Omental fat pad (tissue), 4 donors: ENCODE measurements around the gene SH3PXD2B. TPM values are rescaled to one million over a fixed set of nuclear protein-coding genes. Genes with fewer than 3 reads are reported as not detected.
"Not testable (repeated sequence)": the region's sequence is repeated elsewhere in the genome, so short reads cannot be mapped to it uniquely, and the experiment has no call there.

Experiments
- ATAC-seq: fragments of 150-250 bp; one replicate; pipeline ENCODE4 v1.9.1; 2016; ENCODE audit warnings: mild to moderate bottlenecking, moderate library complexity; ENCODE audit not compliant: low FRiP score
- DNase-seq: peaks from one replicate; pipeline ENCODE4 v3.0.0-alpha.2; 2019; ENCODE audit warnings: low spot score
- CTCF ChIP-seq, 3 donors: fragments of 450-650 bp; IDR thresholded peaks; one replicate each; pipeline ENCODE4 v1.5.1; 2016 to 2017; ENCODE audit warnings: antibody characterized with exemption in 3 of 3, mild to moderate bottlenecking in 3 of 3, moderate library complexity in 2 of 3
- total RNA-seq, 4 donors: library from RNA; depleted of rRNA; stranded (reverse); fragments of >200 nt; gene quantifications; one replicate each; pipeline ENCODE4 v1.1.0, GENCODE V29; 2016

Gene SH3PXD2B
- total RNA-seq, 4 donors from 2014 or later, result 29.3 to 47.1 (median 44.3) TPM

DNA sequence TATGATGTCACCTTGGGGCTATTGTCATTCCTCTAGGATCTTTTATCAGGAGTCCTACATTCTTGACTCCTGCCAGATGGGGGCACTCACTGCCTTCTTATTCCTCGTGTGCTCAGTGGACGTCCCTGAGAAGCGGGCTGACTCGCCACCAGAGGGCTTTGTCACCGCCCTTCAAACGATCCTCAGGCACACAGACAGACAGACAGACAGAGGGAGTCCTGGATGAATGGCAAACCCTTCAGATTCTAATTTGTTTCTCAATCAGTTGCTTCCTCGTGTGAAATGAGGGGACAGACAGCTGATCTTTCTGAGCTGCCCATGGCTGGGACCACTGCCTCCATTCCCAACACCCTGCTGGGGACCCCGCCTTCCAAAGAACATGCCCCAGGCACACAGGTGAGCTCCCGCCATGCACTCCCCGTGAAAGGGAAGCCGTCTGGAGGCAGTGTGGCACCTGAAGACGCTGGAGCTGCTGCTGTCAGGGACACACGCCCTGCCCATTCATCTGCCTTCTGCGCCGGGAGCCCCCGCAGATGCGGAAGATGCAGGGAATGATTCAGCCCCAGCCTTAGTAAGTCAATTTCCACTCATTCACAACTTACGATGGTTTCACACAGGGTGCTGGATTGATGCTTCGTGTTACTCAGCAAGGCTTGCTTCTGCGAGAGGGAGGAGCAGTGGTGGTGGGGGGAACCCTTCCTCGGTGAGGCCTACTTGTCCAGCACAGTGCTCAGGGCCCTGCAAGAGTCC, 24.9 kb upstream of the SH3PXD2B start:
- DNase-seq (peak; percentile 52), ATAC-seq (peak; percentile 85)
- peak in 2 of 3 donors; percentile 77 to 83 for TF ChIP-seq CTCF (IDR thresholded peaks at IDR 0.05)

GRCh38 chr5:172478695-172479033, 24.3 kb upstream of the SH3PXD2B start:
- not testable (repeated sequence) for ATAC-seq, DNase-seq

GRCh38 chr5:172478256-172478655, 23.9 kb upstream of the SH3PXD2B start:
- DNase-seq (no peak), ATAC-seq (no peak)
- no peak for TF ChIP-seq CTCF (IDR thresholded peaks at IDR 0.05)

DNA sequence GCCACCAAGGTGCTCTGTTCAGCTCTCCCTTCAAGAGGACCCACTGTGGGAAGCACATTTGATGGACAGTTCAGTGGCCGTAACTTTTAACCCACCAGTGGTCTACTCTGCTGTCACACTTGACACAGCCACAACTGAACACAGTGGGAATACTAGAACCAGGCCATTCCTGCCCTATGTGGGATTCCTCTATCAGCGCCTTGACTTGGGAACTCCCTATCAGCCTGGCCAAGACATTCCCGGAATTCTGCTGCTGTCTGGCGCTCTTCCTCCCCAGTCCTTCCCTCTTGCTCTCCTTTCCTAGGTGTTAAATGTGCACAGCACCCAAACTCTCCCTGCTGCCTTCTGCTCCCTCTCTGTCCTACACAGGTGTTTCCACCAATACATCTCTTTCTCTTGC, 23.1 kb upstream of the SH3PXD2B start:
- TF ChIP-seq CTCF (IDR thresholded peaks at IDR 0.05), result no peak
- DNase-seq (no peak), ATAC-seq (peak; percentile 52)

- no peak for TF ChIP-seq CTCF (IDR thresholded peaks at IDR 0.05)
- no peak for ATAC-seq
- DNase-seq, result no peak
Measured at GRCh38 chr5:172474293-172474692, 20.0 kb upstream of the SH3PXD2B start.

DNA sequence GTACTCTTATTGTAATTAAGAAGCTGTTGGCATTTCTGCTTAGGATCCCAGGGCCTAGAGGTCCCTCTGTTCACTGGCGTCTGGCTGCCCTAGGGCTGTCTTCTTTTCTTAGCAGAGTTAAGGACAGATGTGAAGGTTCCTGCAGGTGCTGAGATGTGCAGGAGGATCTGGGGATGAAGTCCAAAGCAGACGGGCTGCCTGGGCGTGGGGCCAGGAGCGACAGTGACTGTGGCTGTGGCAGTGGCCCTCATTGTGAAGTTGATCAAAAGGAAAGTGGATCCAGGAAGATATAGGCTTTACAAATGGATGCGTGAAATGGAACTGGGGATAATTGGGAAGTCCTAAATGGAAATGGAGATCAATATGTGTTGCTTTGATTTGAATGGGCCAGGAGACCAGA, 19.1 kb upstream of the SH3PXD2B start:
- DNase-seq (no peak), ATAC-seq (no peak)
- no peak for TF ChIP-seq CTCF (IDR thresholded peaks at IDR 0.05)

DNA sequence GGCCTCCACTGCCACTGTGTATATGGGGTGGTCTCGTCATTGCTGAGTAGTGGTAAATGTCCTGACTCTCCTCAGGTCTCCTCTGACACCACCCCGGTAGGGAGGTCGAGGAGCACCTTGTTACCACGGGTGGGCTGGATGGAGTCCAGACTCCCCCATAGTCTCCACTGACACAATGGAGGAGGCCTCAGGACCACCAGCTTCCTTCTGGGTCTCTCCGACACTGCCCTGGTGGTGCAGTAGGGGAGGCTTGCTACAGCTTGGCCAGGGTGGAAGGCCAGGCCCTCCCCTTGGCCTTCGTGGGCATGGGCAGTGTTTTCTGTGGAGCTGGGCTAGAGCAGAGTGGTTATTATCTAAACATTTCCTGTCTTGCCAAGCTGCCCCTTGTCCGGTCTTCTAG, 15.4 kb upstream of the SH3PXD2B start:
- no peak for TF ChIP-seq CTCF (IDR thresholded peaks at IDR 0.05)
- DNase-seq, result no peak
- no peak for ATAC-seq
